HG03575 (cell line): ENCODE results near the gene POU2AF1.
"Not testable (repeated sequence)": the region's sequence is repeated elsewhere in the genome, so short reads cannot be mapped to it uniquely, and the experiment has no call there.

Source experiments
- ATAC-seq: cut with Tn5 transposase; IDR thresholded peaks from one replicate; pipeline ENCODE4 v1.9.1; 2021; ENCODE audit not compliant: unreplicated experiment, insufficient number of reproducible peaks, low FRiP score; ENCODE audit errors: extremely low read depth

Gene POU2AF1

DNA sequence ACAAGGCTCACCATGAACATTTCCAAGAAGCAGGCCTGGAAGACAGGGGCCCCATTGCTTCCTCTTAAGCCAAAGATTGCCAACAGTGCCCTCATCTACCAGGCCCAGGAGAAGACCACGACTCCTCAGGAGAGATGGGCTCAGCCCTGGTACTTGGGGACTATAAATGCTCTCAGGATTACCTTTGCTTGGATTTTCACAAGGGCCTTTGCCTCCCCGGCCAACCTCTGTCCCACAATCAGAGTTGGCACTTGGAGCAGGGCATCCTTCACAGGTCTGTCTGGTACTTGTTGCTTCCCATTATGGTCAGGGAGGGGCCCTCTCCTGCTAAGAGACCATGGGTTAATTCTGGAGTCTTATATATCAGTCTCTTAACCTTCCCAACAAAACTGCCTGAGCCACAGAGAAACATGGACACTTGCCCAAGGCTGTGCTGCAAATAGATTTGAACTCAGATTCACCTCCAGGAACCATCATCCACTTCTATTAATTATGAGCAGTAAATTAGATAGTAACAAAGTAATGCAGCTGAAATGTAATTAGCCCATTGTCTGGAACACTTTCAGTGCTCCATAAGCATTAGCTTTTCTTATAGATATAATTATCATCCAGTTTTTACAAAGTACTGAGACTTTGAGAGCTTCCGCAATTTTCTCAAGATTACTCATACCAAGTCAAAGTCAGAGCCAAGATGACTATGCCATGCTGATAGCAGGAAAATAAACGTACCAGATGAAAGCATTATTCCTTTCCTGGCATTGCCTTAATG lies 47.2 kb downstream of the POU2AF1 start:
- ATAC-seq: no peak

DNA sequence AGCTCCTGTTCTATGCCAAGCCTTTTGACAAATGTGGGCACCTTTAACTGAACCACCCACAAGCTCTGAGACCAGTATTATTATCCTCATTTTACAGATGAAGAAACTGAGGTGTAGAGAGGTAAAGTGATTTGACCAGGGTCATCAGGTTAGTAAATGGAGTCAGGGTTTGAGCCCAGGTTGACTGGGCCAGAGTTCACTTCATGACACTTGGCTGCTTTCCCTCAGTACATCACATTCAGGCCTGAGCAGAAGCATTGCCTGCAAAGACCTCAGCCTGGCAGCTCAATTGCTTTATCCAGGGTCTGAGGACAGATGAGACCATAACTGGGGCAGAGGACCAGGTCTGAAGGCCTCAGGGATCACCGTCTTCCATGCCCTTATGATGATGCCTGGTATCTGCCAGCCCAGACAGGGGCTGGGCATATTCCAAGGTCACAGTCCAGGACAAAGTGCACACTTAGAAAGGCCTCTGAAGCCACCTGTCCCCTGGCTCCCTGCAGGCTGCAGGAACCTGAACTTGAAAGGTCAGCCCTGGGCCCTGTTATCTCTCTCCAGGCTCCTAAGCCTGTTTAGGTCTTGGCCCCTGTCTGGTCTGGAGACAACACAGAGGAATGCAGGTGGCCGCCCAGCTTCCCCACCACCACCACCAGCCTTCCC lies 48.7 kb downstream of the POU2AF1 start:
- no peak for ATAC-seq

DNA sequence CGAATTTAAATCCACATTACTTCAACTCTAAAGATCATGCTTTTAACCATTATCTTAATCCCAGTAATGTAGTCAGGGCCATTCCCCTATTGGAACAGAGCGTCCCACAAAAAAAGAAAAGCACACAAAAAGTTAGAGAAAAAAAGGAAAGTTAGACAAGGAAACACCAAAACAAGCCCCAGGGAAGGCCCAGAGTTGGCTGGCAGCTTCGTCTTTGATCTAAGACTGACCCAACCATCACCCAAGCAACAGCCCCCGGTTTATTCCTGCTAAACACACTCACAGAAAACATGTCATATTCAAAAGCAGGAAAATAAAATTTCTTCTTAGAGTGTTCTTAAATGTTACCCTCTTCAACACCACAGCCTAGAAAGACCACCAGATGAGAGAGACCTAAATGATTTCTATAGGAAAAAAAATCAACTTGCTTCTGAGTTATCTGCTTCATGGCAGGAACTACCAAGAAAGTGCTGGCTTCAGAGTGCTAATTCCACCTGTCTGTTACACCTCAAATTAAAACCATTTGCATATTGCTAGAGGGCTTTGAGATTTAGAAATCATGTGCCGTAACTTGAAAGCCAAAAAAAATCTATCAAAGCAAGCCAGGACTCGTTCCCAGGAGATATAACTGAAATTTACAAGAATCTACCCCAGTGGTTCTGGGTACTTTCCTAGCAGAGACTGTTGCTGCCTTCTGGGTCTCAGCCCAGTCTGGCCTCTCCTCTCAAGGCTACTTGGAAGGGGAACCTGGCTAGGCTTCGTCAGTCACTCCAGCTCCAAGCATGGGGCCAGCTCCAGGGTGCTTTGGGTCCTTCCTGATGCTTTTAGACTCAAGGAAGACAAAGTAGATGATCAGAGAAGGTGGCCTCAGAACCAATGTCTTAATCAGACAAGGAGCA lies 49.5 kb downstream of the POU2AF1 start:
- no peak for ATAC-seq

DNA sequence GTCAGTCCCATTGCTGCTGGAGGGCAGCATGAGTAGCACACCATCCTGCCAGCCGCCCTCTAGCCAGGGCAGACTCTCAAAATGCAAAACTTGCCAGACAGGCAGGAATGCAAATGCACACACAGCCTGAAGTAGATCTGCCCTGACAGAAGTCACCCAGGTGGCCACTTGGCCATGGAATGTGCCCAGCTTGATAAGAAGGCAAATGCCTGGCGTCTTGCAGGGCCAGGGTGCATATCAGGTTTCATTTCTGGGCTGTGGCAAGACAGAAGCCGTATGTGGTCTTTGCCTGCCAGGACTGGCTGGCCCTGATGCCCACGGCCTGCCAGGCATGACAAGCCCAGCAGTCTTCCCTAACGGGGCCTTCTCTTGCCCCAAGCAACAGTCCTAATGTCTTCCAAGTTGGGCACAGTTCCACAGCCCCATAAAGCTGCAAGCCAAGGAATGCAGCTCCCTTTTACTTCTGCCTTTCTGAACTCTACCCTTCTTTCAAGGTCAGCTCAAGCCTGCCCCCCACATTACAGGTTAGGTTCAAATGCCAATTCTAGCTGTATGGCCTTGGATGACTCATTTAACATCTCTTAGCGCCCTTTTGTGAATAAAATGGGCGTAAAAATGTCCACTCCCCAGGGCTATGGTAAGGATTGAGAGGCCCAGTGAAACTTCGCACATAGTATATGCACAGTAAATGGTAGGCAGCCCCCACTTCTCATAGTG lies 51.0 kb downstream of the POU2AF1 start:
- ATAC-seq: no peak

DNA sequence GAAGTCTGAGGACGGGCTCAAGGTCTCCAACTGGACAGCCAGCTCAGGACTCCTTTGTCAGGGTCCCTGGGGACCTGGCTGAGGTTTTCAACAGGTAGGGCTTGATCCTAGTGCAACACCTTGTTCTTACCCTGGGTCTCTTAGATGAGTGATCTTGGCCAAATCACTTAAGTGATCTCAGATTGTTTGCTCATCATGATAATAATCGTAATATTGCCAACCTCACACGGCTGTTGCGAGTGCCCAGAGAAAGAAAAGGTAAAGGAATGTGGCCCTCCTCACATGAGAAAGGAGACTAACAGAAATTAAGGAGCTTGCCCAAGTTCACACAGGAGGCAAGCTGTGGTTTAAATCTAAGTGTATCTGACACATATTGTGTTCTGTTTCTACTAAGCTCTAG lies 52.3 kb downstream of the POU2AF1 start:
- ATAC-seq: no peak

DNA sequence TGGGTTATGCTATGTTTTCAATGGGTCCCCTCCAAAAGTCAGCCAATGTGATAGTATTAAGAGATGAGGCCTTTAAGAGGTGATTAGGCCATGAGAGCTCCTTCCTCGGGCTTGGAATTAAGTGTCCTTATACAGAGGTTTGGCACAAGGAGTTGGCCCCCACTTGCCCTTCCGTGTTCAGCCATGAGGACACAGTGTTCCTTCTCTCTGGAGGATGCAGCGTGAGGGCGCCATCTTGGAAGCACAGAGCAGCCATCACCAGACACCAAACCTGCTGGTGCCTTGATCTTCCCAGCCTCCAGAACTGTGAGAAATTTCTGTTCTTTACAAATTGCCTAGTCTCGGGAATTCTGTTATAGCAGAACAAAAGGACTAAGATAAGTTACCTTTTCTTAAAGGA lies 53.8 kb downstream of the POU2AF1 start:
- no peak for ATAC-seq

DNA sequence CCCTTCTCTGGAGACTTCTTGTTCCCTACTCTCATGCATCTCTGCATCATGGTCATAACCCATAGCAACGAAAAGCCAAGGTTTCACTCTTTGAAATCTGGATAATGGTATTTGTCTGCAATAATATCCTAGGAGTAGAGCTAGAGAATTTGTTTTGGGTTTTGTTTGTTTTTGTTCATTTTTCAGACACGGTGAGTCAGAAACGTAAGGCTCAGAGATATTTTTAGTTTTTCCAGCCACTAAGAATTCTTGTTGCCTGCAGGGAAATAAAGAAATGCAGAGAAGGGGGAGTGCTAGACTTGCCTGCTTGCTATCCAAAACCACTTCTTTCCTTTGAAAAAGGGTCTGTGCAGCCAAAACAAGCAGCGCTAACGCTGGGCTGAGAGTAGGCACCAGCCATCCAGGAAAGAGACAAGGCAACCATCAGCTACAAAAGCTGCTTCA lies 54.8 kb downstream of the POU2AF1 start:
- no peak for ATAC-seq

DNA sequence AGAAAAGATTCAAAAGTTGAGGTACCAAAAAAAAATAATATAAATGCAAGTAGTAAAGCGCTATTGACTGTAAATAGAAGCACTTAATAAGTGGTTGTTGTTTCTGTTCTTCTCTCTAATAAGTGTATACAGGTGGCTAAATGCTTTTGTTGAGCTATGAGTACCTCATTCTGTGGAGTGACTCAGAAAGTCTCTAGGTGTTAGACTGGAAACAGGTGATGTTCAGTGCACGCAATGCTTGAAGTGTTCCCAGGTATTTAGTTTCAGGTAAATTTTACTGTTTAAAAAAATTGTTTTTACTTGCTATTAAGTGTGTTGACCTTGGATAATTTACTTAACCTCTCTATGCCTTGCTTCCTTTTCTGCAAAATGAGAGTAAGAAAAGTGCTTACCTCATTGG lies 56.5 kb downstream of the POU2AF1 start:
- no peak for ATAC-seq

DNA sequence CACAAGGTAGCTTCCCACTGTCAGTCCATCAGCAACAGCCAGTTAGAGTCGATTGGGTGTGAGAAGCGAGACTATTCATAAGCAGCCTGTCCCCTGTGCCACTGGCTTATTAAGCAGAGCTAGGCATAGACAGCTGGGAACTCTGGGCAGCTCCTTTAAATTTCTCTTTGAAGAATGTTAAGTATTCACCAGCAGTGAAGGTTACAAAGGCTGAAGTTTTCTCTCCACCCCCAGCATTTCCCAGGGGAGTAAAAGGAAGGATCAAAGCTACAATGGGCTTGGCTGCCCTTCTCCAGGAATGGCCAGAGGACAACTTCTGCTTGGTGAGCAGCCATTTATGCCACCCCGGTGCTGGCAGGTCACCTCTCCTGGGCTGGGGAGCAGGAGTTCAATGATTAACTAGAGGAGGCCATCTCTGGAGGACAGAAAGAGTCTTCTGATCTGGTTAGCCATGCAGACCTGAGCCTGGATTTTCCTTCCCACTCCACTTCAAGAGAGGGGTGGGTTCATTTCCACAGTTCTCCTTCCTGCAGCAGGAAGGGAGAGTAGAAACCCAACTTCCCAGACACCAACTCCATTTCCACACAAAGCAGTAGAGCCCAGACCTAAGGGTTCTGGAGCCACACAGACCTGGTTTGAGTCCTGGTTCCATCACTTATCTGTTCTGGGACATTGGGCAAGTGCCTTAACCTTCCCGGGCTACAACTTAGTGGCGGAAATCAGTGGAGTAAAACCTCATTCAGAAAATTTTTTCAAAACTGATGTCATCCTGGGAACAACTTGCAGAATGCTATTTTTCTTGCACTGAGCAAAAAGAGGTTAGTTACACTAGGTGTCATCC lies 58.1 kb downstream of the POU2AF1 start:
- ATAC-seq: no peak

DNA sequence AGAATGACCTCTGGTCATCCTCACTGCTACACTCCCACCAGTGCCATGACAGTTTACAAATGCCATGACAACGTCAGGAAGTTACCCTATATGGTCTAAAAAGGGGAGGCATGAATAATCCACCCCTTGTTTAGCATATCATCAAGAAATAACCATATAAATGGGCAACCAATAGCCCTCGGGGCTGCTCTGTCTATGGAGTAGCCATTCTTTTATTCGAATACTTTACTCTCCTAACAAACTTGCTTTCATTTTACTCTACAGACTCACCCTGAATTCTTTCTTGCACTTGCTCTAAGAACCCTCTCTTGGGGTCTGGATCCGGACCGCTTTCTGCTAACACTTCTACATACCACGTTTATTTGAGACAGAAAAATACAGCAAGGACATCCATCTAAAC lies 58.9 kb downstream of the POU2AF1 start:
- not testable (repeated sequence) for ATAC-seq

DNA sequence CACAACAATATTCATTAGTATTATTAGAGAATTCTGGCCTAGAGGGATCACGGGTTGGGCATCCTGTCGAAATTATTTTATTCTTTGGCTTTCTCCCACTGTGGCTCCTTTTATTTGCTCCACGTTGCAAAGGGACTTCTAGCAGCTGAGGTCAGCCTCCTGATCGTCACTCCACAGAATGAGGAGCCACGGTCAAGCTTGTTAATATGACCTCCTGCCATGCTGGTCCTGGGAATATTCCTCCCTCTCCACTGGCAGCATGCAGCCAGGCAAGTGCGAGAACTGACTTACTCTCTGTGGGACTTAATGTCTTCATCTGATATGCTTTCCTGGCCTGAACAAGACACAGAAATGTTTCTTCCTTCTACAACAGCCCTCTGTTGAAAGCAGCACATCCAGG lies 59.8 kb downstream of the POU2AF1 start:
- ATAC-seq: no peak

DNA sequence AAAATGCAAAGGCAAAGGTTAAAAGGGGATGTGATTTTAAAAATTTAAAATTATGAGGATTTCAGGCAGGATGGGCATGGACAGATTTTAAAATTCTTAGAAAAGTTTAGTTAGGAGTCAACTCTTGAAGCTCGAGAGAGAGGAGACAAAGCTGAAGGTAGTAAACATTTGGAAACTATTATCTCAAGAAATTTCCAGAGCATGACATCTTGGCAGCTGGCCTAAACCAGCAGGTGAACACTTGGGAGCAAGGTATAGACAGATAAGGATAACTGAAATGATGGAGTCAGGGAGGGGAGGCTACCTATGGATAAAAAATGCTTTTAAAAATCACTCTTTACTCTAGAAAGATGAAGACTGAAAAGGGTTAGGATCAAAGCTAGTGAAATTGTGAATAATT lies 67.0 kb downstream of the POU2AF1 start:
- no peak for ATAC-seq

DNA sequence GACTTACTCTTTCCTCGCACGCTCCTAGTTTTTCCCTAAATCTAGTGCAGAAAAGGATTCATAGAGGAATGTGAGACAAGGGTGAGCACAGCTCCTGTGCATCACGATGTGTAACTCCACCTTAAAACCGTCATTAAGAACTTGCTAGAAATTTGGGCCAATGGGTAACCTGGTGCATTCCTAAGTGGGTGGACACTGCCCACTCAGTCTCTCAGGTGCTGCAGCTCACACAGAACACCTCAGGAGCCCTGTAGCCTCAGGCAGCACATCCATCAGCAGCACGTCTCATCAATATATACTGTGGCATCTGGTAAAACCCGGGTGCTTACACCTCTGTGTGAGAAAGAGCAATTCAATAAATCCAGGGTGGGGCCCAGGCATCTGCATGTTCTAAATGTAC lies 68.4 kb downstream of the POU2AF1 start:
- no peak for ATAC-seq

DNA sequence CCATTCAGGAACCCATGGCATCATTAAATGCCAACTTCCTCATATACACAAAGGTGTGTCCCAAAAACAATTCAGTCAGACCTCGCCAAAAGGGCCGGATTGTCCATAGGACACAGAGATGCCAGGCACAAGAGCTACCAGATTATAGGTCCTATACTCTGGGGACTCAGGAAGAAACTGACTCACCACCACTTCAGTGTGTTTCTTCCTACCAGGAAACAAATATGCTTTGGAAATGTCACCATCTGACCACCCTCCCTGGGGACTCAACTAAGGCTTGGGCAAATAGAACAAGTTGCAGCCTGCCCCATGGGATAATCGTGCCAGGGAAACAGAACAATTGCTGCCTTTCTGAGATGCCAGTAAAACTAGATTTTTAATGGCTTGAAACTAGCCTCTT lies 69.0 kb downstream of the POU2AF1 start:
- ATAC-seq: no peak

DNA sequence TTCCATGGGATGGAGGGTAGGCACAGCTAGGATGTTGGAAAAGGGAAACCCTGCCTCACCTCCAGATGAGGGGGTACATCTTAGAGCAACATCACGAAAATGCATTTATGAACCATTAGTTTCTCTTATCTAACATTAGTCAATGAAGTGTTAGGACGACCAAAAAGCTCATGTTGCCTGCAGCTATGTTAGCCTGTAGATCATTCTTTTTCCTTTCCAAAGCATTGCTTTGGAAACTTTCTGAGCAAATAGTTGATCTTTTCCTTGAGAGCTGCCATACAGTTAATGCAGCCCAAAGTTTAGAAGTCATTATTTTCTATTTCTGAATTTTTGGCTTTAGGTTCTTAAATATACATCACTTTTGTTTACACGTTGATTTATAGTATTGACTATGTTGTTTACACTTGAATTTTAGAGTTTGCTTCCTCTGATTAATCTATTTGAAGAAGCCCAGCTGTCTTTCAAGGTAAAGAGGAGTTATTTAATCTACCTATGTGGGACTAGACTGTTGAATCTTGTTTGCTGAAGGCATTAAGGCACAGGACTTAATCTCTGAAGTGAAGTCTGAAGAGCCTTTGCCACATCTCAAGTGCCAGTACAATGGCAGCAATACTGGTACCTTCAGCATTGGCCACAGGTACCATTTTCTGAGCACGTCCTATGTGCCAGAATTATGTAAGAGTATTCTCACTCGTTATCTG lies 69.7 kb downstream of the POU2AF1 start:
- no peak for ATAC-seq

DNA sequence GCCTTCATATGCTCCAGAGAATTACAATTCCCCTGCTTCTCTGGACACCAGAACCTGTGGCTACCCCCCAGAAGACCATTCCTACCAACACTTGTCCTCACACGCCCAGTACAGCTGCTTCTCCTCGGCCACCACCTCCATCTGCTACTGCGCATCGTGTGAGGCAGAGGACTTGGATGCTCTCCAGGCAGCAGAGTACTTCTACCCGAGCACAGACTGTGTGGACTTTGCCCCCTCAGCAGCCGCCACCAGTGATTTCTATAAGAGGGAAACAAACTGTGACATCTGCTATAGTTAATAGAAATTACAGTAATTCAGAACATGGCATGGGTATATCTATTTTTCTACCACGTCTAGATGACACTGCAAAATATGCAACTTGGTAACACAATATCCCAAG lies 70.9 kb downstream of the POU2AF1 start:
- ATAC-seq: no peak

DNA sequence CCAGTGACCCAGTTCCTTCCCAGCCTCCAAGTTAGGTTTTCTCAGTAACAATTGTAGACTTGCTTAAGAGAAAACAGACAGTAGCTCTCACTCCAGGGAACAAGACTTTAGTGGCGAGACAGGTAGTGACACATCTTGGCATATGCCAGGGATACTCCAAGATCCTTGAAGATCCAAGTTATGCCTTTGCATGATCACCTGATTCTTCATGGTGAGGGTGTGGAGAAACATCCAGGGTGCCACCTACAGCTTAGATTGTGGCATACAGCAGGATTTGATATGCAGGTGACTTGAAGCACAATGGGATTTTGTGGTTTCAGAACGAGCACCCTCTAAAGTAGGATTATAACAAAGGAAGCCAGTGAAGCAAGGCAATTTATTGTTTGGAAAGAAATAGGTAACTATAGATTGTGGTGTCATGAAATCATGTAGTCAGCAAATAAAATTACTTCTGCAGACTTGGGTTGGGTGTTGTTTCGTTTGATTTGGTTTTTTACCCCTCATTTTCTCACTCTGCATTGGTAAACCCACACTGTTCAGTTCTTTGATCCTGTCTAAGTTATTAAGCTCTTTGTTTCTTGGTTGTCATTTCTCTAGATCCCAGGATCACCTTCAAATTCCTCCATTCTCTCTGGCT lies 71.5 kb downstream of the POU2AF1 start:
- ATAC-seq: no peak
